WTC11 (cell line): ENCODE measurements around the gene DCHS2. TPM values are rescaled to one million over a fixed set of nuclear protein-coding genes. Genes with fewer than 3 reads are reported as not detected.

Experiments
- ATAC-seq: fragments of 200-7000 bp; cut with Tn5 transposase; 2 replicates; pipeline ENCODE4 v1.10.0; 2021; ENCODE audit warnings: mild to moderate bottlenecking, moderate library complexity
- CTCF ChIA-PET: fragments of 300-600 bp; sonication (Branson Sonifier 250); formaldehyde crosslinking; loops from one replicate; lab custom pipeline; 2021; ENCODE audit warnings: antibody characterized with exemption; lab: Charles Lee
- POLR2A ChIA-PET: fragments of 350-600 bp; sonication (Branson Sonifier 250); formaldehyde crosslinking; loops from one replicate; lab custom pipeline; 2021; ENCODE audit warnings: antibody characterized with exemption; lab: Charles Lee
- DNase-seq: peaks from one replicate; pipeline ENCODE4 v3.0.0; 2021; ENCODE audit warnings: low spot score
- H3K27ac Mint-ChIP-seq: 2 replicates; pipeline ENCODE4 v1.8.0; 2021; ENCODE audit warnings: mixed read lengths
- H3K27me3 Mint-ChIP-seq: 2 replicates; pipeline ENCODE4 v1.8.0; 2021; ENCODE audit warnings: low read depth, mild to moderate bottlenecking, moderate library complexity, mixed read lengths
- H3K36me3 Mint-ChIP-seq: 2 replicates; pipeline ENCODE4 v1.8.0; 2021; ENCODE audit warnings: mixed read lengths
- H3K4me1 Mint-ChIP-seq: 2 replicates; pipeline ENCODE4 v1.8.0; 2022; ENCODE audit warnings: mixed read lengths
- H3K4me3 Mint-ChIP-seq: 2 replicates; pipeline ENCODE4 v1.8.0; 2021; ENCODE audit warnings: mild to moderate bottlenecking, moderate library complexity, mixed read lengths
- H3K9me3 Mint-ChIP-seq: 2 replicates; pipeline ENCODE4 v1.8.0; 2021; ENCODE audit warnings: mixed read lengths
- AR ChIP-seq: fragments of 250-450 bp; sonication (Bioruptor Pico); IDR thresholded peaks from 2 replicates; pipeline ENCODE4 v1.9.0; 2021; ENCODE audit warnings: mild to moderate bottlenecking
- ATF1 ChIP-seq: sonication (generic); formaldehyde crosslinking; IDR thresholded peaks from 2 replicates; pipeline ENCODE4 v1.8.1; 2023; ENCODE audit warnings: mild to moderate bottlenecking, moderate library complexity, missing genetic modification reagents
- ATF3 ChIP-seq: sonication (generic); formaldehyde crosslinking; conservative IDR thresholded peaks from 2 replicates; pipeline ENCODE4 v1.8.1; 2022; ENCODE audit warnings: mild to moderate bottlenecking, missing genetic modification reagents
- ATF6 ChIP-seq: sonication (generic); formaldehyde crosslinking; IDR thresholded peaks from 2 replicates; pipeline ENCODE4 v1.8.1; 2023; ENCODE audit warnings: mild to moderate bottlenecking, missing genetic modification reagents
- CBFB ChIP-seq: sonication (generic); formaldehyde crosslinking; IDR thresholded peaks from 2 replicates; pipeline ENCODE4 v1.8.1; 2022; ENCODE audit warnings: mild to moderate bottlenecking, low read depth, missing genetic modification reagents
- ELF4 ChIP-seq: sonication (generic); formaldehyde crosslinking; IDR thresholded peaks from 2 replicates; pipeline ENCODE4 v1.8.1; 2022; ENCODE audit warnings: low read depth, mild to moderate bottlenecking, moderate library complexity, missing genetic modification reagents
- GABPB1 ChIP-seq: sonication (generic); formaldehyde crosslinking; IDR thresholded peaks from 2 replicates; pipeline ENCODE4 v1.8.1; 2023; ENCODE audit warnings: mild to moderate bottlenecking, missing genetic modification reagents
- GTF2I ChIP-seq: fragments of 250-450 bp; sonication (Bioruptor Pico); conservative IDR thresholded peaks from 2 replicates; pipeline ENCODE4 v1.4.0; 2021; ENCODE audit warnings: mild to moderate bottlenecking
- HMGXB4 ChIP-seq: sonication (generic); formaldehyde crosslinking; IDR thresholded peaks from 2 replicates; pipeline ENCODE4 v1.8.1; 2023; ENCODE audit warnings: mild to moderate bottlenecking, moderate library complexity, missing genetic modification reagents
- JAZF1 ChIP-seq: fragments of 250-450 bp; sonication (Bioruptor Pico); IDR thresholded peaks from 2 replicates; pipeline ENCODE4 v1.9.0; 2021; ENCODE audit warnings: moderate library complexity, mild to moderate bottlenecking, inconsistent platforms
- JUN ChIP-seq: sonication (generic); formaldehyde crosslinking; IDR thresholded peaks from 2 replicates; pipeline ENCODE4 v1.8.0; 2023; ENCODE audit warnings: mild to moderate bottlenecking, missing genetic modification reagents
- NFYB ChIP-seq: sonication (generic); formaldehyde crosslinking; conservative IDR thresholded peaks from 2 replicates; pipeline ENCODE4 v1.8.0; 2022; ENCODE audit warnings: low read depth, missing genetic modification reagents
- NR2C2 ChIP-seq: sonication (generic); formaldehyde crosslinking; IDR thresholded peaks from 2 replicates; pipeline ENCODE4 v1.8.0; 2022; ENCODE audit warnings: mild to moderate bottlenecking, missing genetic modification reagents
- RELA ChIP-seq: sonication (generic); formaldehyde crosslinking; IDR thresholded peaks from 2 replicates; pipeline ENCODE4 v1.8.1; 2022; ENCODE audit warnings: missing genetic modification reagents, mild to moderate bottlenecking, borderline replicate concordance
- SMAD3 ChIP-seq: sonication (generic); formaldehyde crosslinking; IDR thresholded peaks from 2 replicates; pipeline ENCODE4 v1.8.0; 2022; ENCODE audit warnings: missing genetic modification reagents, mild to moderate bottlenecking, borderline replicate concordance
- SMAD4 ChIP-seq: sonication (generic); formaldehyde crosslinking; IDR thresholded peaks from 2 replicates; pipeline ENCODE4 v1.8.0; 2022; ENCODE audit warnings: mild to moderate bottlenecking, missing genetic modification reagents
- TCF7 ChIP-seq: sonication (generic); formaldehyde crosslinking; IDR thresholded peaks from 2 replicates; pipeline ENCODE4 v1.8.0; 2022; ENCODE audit warnings: mild to moderate bottlenecking, low read depth, missing genetic modification reagents, moderate library complexity
- ZBTB21 ChIP-seq: sonication (generic); formaldehyde crosslinking; IDR thresholded peaks from 2 replicates; pipeline ENCODE4 v1.8.1; 2023; ENCODE audit warnings: mild to moderate bottlenecking, missing genetic modification reagents, borderline replicate concordance
- ZBTB43 ChIP-seq: sonication (generic); formaldehyde crosslinking; IDR thresholded peaks from 2 replicates; pipeline ENCODE4 v1.8.1; 2023; ENCODE audit warnings: mild to moderate bottlenecking, missing genetic modification reagents
- ZNF138 ChIP-seq: sonication (generic); formaldehyde crosslinking; conservative IDR thresholded peaks from 2 replicates; pipeline ENCODE4 v1.8.1; 2022; ENCODE audit warnings: mild to moderate bottlenecking, moderate library complexity, missing genetic modification reagents
- ZNF232 ChIP-seq: sonication (generic); formaldehyde crosslinking; IDR thresholded peaks from 2 replicates; pipeline ENCODE4 v1.8.0; 2022; ENCODE audit warnings: mild to moderate bottlenecking, missing genetic modification reagents
- ZNF317 ChIP-seq: sonication (generic); formaldehyde crosslinking; IDR thresholded peaks from 2 replicates; pipeline ENCODE4 v1.8.1; 2023; ENCODE audit warnings: low read depth, mild to moderate bottlenecking, moderate library complexity, missing genetic modification reagents, borderline replicate concordance
- ZNF671 ChIP-seq: fragments of 250-450 bp; sonication (Bioruptor Pico); IDR thresholded peaks from 2 replicates; pipeline ENCODE4 v1.8.0; 2021; ENCODE audit warnings: mild to moderate bottlenecking
- total RNA-seq: library from RNA; stranded (reverse); gene quantifications from 3 replicates; pipeline ENCODE4 v1.2.3, GENCODE V29; 2021
- TF ChIP-seq, protein P1 (sequence below): sonication (generic); formaldehyde crosslinking; IDR thresholded peaks from 2 replicates; pipeline ENCODE4 v1.8.0; 2022; ENCODE audit warnings: mild to moderate bottlenecking, missing genetic modification reagents
- TF ChIP-seq, protein P2 (sequence below): sonication (generic); formaldehyde crosslinking; IDR thresholded peaks from 2 replicates; pipeline ENCODE4 v1.8.1; 2022; ENCODE audit warnings: missing genetic modification reagents, borderline replicate concordance
- TF ChIP-seq, protein P3 (sequence below): sonication (generic); formaldehyde crosslinking; IDR thresholded peaks from 2 replicates; pipeline ENCODE4 v1.8.0; 2022; ENCODE audit warnings: mild to moderate bottlenecking, missing genetic modification reagents

Gene DCHS2
- total RNA-seq, 1 experiment from 2014 or later: 1.3 TPM

DNA sequence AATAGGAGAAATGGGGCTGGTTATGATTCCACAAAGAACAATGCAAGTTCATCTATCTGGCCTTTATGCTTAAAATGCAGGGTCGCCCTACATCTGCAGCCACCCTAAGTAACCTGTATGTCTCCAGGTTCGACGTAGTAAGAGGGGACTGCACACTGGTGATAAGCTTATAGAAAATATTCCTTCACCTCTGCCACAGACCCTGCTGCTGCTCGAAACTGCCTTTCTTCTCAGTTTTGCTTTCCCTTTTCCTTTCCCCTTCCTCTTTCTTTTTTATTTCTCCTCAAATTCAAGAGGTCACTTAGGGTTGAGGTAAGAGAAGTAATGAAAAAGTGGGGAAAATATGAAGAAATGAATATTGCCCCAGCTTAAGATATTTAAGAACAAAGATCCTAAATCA lies 123.5 kb downstream of the DCHS2 start:
- DNase-seq (no peak), ATAC-seq (no peak)
- no peak for TF ChIP-seq ZBTB21 (CRISPR knock-in tag)
- no peak for TF ChIP-seq SMAD4 (CRISPR knock-in tag)
- TF ChIP-seq CBFB: no peak
- no peak for TF ChIP-seq ZNF138 (CRISPR knock-in tag)
- no peak for TF ChIP-seq JUN (CRISPR knock-in tag)
- no peak for TF ChIP-seq HMGXB4 (CRISPR knock-in tag)
- TF ChIP-seq GTF2I (CRISPR knock-in tag): no peak
- TF ChIP-seq ZNF232 (CRISPR knock-in tag): no peak
- TF ChIP-seq, protein P1, sequence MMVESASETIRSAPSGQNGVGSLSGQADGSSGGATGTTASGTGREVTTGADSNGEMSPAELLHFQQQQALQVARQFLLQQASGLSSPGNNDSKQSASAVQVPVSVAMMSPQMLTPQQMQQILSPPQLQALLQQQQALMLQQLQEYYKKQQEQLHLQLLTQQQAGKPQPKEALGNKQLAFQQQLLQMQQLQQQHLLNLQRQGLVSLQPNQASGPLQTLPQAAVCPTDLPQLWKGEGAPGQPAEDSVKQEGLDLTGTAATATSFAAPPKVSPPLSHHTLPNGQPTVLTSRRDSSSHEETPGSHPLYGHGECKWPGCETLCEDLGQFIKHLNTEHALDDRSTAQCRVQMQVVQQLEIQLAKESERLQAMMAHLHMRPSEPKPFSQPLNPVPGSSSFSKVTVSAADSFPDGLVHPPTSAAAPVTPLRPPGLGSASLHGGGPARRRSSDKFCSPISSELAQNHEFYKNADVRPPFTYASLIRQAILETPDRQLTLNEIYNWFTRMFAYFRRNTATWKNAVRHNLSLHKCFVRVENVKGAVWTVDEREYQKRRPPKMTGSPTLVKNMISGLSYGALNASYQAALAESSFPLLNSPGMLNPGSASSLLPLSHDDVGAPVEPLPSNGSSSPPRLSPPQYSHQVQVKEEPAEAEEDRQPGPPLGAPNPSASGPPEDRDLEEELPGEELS (CRISPR knock-in tag): no peak
- TF ChIP-seq ELF4 (CRISPR knock-in tag): no peak
- TF ChIP-seq, protein P2, sequence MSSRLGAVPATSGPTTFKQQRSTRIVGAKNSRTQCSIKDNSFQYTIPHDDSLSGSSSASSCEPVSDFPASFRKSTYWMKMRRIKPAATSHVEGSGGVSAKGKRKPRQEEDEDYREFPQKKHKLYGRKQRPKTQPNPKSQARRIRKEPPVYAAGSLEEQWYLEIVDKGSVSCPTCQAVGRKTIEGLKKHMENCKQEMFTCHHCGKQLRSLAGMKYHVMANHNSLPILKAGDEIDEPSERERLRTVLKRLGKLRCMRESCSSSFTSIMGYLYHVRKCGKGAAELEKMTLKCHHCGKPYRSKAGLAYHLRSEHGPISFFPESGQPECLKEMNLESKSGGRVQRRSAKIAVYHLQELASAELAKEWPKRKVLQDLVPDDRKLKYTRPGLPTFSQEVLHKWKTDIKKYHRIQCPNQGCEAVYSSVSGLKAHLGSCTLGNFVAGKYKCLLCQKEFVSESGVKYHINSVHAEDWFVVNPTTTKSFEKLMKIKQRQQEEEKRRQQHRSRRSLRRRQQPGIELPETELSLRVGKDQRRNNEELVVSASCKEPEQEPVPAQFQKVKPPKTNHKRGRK (CRISPR knock-in tag): no peak
- TF ChIP-seq NFYB (CRISPR knock-in tag): no peak
- TF ChIP-seq ZNF671: no peak
- TF ChIP-seq GABPB1 (CRISPR knock-in tag): no peak
- no peak for TF ChIP-seq ZBTB43 (CRISPR knock-in tag)
- TF ChIP-seq, protein P3, sequence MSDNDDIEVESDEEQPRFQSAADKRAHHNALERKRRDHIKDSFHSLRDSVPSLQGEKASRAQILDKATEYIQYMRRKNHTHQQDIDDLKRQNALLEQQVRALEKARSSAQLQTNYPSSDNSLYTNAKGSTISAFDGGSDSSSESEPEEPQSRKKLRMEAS (CRISPR knock-in tag): no peak
- TF ChIP-seq ZNF317: no peak
- TF ChIP-seq ATF6 (CRISPR knock-in tag): no peak
- ChIA-PET CTCF (no interaction called here), POLR2A (no interaction called here)
- Mint-ChIP-seq H3K27me3 (no peaks in the 10 kb centered on the region), H3K4me3 (no peak overlapping the region), H3K9me3 (no peaks in the 10 kb centered on the region), H3K36me3 (no peaks in the 10 kb centered on the region), H3K4me1 (peaks cover 11% of the 10 kb centered on the region), H3K27ac (no peak overlapping the region)

DNA sequence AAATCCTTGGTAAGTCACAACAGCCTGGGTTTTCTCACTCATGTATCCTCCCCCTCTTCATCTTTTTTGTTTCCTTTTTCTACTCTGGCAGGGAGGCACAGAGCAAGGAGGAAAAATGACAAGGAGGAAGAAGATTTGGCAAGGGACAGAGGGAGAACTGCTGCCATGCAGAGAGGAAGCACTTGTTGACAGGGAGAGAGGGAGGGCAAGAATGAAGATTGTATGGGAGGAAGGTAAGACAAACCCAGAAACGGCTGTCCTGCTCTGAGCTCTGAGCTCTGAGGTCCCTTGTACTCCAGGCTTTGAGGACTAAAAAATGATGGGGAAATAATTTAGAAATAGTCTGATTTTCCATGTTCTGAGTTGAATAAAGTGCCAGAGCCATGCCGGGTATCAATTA lies 123.9 kb downstream of the DCHS2 start:
- no peak for DNase-seq
- no peak for ATAC-seq
- TF ChIP-seq RELA (CRISPR knock-in tag): no peak
- no peak for TF ChIP-seq ATF3
- no peak for TF ChIP-seq AR
- TF ChIP-seq JAZF1 (CRISPR knock-in tag): no peak
- TF ChIP-seq ATF1: no peak
- TF ChIP-seq TCF7: no peak
- no peak for TF ChIP-seq NR2C2 (CRISPR knock-in tag)
- no peak for TF ChIP-seq SMAD3 (CRISPR knock-in tag)

More for the DNA sequence above, 123.9 kb downstream of the DCHS2 start:
- CTCF ChIA-PET: no interaction called here
- no peak overlapping the region for H3K4me3 Mint-ChIP-seq
- H3K27me3 Mint-ChIP-seq: no peaks in the 10 kb centered on the region; the same call in 1 of the 2 replicates
- H3K36me3 Mint-ChIP-seq: no peaks in the 10 kb centered on the region
- H3K4me1 Mint-ChIP-seq: peaks cover 11% of the 10 kb centered on the region
- no peak overlapping the region for H3K27ac Mint-ChIP-seq
- H3K9me3 Mint-ChIP-seq: no peaks in the 10 kb centered on the region
- POLR2A ChIA-PET: no interaction called here
